Renal pelvis (tissue), 4 donors: ENCODE data around the gene RAD51B. TPM values are rescaled to one million over a fixed set of nuclear protein-coding genes. Genes with fewer than 3 reads are reported as not detected.

ENCODE experiments used
- DNase-seq: peaks from one replicate; pipeline ENCODE4 v3.0.0-alpha.2; 2013
- polyA plus RNA-seq, 3 donors: library from polyadenylated mRNA; unstranded; fragments of 120-200 nt; gene quantifications; one replicate each; pipeline ENCODE4 v1.2.1, GENCODE V29; 2013; ENCODE audit not compliant: insufficient read length in 3 of 3

RAD51B gene
- polyA plus RNA-seq, 3 donors, result 9.8 to 11.0 (median 9.8) TPM

DNA sequence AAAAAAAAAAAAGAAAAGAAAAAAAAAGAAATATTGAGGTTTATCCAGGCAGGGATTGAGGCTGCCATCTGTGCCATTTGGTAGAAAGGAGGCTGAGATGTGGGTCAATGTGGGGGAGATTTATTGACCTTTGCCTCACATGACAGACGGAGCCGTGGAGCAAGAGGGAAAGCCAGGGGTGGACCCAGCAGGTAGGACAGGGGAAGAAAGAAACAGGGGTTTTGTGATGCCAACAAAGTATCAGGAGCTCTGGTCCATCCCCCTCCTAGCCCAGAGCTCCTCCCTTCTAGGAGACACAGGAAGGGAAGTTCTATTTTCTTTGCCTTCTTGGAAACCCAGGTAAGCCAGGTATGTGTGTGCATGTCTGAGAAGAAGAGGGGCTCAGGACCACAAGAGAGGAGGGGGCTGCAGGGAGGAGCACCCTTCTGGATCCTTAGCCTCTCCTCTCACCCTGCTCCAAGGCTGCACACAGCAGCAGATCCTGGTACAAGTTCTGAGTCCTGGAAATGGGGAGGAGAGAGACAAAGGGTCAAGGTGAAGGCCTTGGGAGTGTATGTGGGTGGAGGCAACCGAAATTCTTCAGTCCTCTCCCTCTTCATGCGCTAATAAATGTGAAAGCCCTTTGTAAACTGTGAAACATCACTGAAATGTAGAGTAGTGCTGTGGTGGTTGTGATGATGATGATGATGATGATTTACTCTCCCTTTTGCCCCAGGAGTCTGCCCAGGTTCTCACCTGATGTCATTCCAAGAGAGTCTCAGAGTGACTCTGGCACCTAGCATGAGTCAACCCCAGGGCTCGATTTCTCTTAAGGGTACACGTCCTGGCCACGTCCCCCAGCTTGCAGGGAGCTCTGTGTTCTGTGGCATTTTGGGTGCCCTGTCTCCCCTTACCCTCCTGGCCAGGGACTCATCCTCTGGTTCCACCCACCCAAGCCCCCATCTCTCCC lies 947.0 kb downstream of the RAD51B start:
- no peak for DNase-seq

- DNase-seq, result no peak
Measured at GRCh38 chr14:68767248-68767645, 947.7 kb downstream of the RAD51B start.

DNA sequence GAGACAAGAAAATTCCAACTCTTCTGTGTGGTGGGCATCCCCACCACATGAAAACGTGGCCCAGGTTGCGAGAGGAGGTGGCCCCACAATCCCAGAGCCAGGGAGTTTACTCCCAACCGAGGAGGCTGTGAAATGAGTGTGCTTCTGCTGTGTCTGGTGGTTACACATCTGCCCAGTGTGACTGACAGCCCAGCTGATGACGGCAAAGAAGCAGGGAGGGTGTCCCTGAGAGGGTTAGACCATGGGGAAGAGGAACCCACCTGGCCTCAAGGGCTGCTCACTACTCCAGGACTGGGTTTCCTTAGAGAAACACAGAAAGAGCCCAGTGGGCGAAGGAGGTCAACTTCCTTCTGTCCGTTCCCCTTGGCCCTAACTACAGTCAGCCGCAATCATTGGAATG lies 948.7 kb downstream of the RAD51B start:
- DNase-seq, result no peak

DNA sequence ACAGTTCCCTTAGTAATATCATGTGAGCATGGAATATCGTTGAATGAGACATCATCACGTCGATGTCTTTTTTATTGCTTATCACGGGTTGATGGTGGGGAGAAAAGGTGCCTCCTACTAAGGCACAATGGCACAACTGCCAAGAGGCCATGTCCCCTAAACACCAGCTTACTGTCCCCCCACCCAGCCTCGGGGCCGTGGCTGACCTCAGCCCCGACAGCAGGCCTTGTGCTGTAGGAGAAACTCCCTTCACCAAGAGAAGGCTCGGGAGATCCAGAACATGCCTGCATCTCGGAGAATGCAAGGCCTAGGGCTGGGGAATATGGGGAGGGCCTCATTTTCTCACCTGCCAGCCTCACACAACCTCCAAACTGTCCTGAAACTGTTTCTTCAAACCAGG lies 950.5 kb downstream of the RAD51B start:
- no peak for DNase-seq

- DNase-seq, result no peak
Measured at GRCh38 chr14:68770553-68771286, 951.1 kb downstream of the RAD51B start.

GRCh38 chr14:68771631-68772030 lies 952.1 kb downstream of the RAD51B start:
- no peak for DNase-seq

- no peak for DNase-seq
Measured at GRCh38 chr14:68772761-68773381, 953.3 kb downstream of the RAD51B start.

DNA sequence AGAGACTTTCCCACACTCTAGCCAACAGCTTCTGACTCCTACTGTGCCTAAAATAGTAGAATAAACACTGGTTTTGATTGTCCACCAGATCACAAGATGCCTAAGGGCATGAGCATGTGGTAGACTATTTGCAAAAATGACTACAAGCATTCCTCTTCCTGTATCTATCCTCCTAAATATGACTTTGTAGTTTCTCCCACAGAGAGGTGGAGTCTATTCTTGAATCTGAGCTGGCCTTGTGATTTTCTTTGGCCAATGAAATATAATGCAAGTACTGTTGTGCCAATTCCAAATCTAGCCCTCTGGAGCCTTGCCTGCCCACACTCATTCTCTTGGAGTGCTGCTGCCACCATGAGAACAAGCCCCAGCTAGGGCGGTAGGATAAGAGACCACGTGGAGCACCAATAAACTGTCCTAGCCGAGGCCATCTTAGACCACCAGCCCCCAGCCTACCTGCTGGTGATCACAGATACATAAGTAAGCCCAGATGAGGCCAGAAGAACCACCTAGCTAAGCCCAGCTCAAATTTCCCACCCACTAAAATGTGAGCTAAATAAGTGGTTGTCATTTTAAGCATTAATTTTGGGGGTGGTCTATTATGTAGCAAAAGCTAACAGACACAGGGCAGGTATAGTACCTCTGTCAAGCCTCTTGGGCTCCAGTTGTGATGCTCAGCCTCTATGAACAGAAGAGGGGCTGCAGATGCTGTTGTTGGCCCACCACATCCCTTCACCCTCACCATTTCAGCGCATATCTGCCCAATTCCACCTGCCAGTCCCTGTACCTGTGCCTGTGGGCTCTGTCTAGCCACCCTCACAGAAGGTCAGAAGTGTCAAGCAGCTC lies 955.4 kb downstream of the RAD51B start:
- no peak for DNase-seq

GRCh38 chr14:68775614-68776126 lies 956.1 kb downstream of the RAD51B start:
- no peak for DNase-seq

GRCh38 chr14:68777644-68778043 lies 958.1 kb downstream of the RAD51B start:
- DNase-seq, result no peak

Other genes starting within 250 kb of the RAD51B start
- 10 to 100 TPM; 37.8 to 44.1 (median 40.5) TPM for gene PIGH, start 219.5 kb upstream of the RAD51B start, polyA plus RNA-seq
- 10 to 100 TPM in 2 of 3 donors, 1 to 10 TPM in 1; 7.7 to 20.6 (median 11.6) TPM for gene ARG2, start 199.9 kb upstream of the RAD51B start, polyA plus RNA-seq
- 100 to 1,000 TPM; 101 to 119 (median 118) TPM for gene VTI1B, start 145.1 kb upstream of the RAD51B start, polyA plus RNA-seq
- 100 to 1,000 TPM; 105 to 122 (median 111) TPM for gene RDH11, start 124.0 kb upstream of the RAD51B start, polyA plus RNA-seq
- gene RDH12, start 117.9 kb upstream of the RAD51B start, polyA plus RNA-seq, result 1 to 10 TPM in 1 of 3 donors, under 1 TPM in 2; 0.40 to 1.2 (median 0.46) TPM
- 10 to 100 TPM; 15.1 to 20.6 (median 19.6) TPM for gene ZFYVE26, start 3.2 kb upstream of the RAD51B start, polyA plus RNA-seq